ENCODE measurements around the gene FOXF2.

- no peak for TF ChIP-seq CTCF (IDR thresholded peaks at IDR 0.05)
- TF ChIP-seq EP300 (IDR thresholded peaks at IDR 0.05): no peak
- TF ChIP-seq POLR2A (IDR thresholded peaks at IDR 0.05): no peak
These were observed 17.1 kb downstream of the FOXF2 start for GRCh38 chr6:1406306-1407072.
